Coronary artery (tissue), 2 donors: ENCODE data around the gene FBXO28.

Experiments
- DNase-seq: peaks from one replicate; pipeline ENCODE4 v3.0.0-alpha.2; 2017; ENCODE audit warnings: low spot score
- H3K27ac ChIP-seq, 2 donors: fragments of 200-600 bp; sonication (generic); one replicate each; pipeline ENCODE4 v1.5.1; 2016 to 2019
- H3K4me3 ChIP-seq: fragments of 200-600 bp; sonication (generic); 2 replicates; pipeline ENCODE4 v1.5.1; 2016; ENCODE audit warnings: mild to moderate bottlenecking, moderate library complexity
- CTCF ChIP-seq: fragments of 200-600 bp; sonication (generic); IDR thresholded peaks from one replicate; pipeline ENCODE4 v1.5.1; 2019; ENCODE audit warnings: antibody characterized with exemption

FBXO28 gene

GRCh38 chr1:224113918-224114786, at the start of gene FBXO28:
Gene FBXO28, plus strand, starts transcription at chr1:224114111. Its CDS starts 19 bp downstream, at chr1:224114130.
- peak within 1 kb of the TSS; percentile 100 for H3K4me3 ChIP-seq
- peak within 1 kb of the TSS; percentile 85 to 99 for H3K27ac ChIP-seq
- TF ChIP-seq CTCF = no peak
- DNase-seq = peak; percentile 96

GRCh38 chr1:224064150-224064549, 49.8 kb upstream of the FBXO28 start:
- H3K27ac ChIP-seq = no peak overlapping the region
- H3K4me3 ChIP-seq = no peak overlapping the region
- DNase-seq = no peak
- TF ChIP-seq CTCF = no peak

GRCh38 chr1:224065455-224065854, 48.5 kb upstream of the FBXO28 start:
- no peak for TF ChIP-seq CTCF
- no peak for DNase-seq
- no peak overlapping the region for H3K4me3 ChIP-seq
- no peak overlapping the region for H3K27ac ChIP-seq

GRCh38 chr1:224067207-224067606, 46.7 kb upstream of the FBXO28 start:
- Histone ChIP-seq H3K27ac (no peak overlapping the region), H3K4me3 (no peak overlapping the region)
- TF ChIP-seq CTCF = no peak
- no peak for DNase-seq

- TF ChIP-seq CTCF = no peak
- no peak overlapping the region for H3K27ac ChIP-seq
- DNase-seq = no peak
- no peak overlapping the region for H3K4me3 ChIP-seq
Observed at GRCh38 chr1:224067621-224068457, 46.1 kb upstream of the FBXO28 start.

- TF ChIP-seq CTCF = no peak
- Histone ChIP-seq H3K4me3 (no peak overlapping the region), H3K27ac (no peak overlapping the region)
- no peak for DNase-seq
Observed at GRCh38 chr1:224068458-224069072, 45.3 kb upstream of the FBXO28 start.
